Karpas-422 (cell line): ENCODE measurements around the gene NEU2. TPM values are rescaled to one million over a fixed set of nuclear protein-coding genes. Genes with fewer than 3 reads are reported as not detected.
A peak's percentile ranks its signal among the peaks of the same experiment; 100 is the strongest.
"Not testable (repeated sequence)": the region's sequence is repeated elsewhere in the genome, so short reads cannot be mapped to it uniquely, and the experiment has no call there.

Source experiments
- DNase-seq: peaks from one replicate; pipeline ENCODE4 v3.0.0-alpha.2; 2015
- H2AFZ ChIP-seq: fragments of 200-600 bp; sonication (generic); 2 replicates; pipeline ENCODE4 v1.6.1; 2014; ENCODE audit warnings: antibody characterized with exemption, low read length, mixed read lengths
- H3K27ac ChIP-seq: fragments of 200-600 bp; sonication (generic); 2 replicates; pipeline ENCODE4 v1.5.1; 2014; ENCODE audit warnings: mild to moderate bottlenecking, low read length, moderate library complexity
- H3K27me3 ChIP-seq: fragments of 200-600 bp; sonication (generic); 2 replicates; pipeline ENCODE4 v1.6.1; 2014; ENCODE audit warnings: low read length, mixed read lengths
- H3K36me3 ChIP-seq: fragments of 200-600 bp; sonication (generic); 2 replicates; pipeline ENCODE4 v1.6.1; 2014; ENCODE audit warnings: low read length, mixed read lengths; ENCODE audit not compliant: insufficient read depth
- H3K4me1 ChIP-seq: fragments of 200-600 bp; sonication (generic); 2 replicates; pipeline ENCODE4 v1.6.1; 2014; ENCODE audit warnings: mild to moderate bottlenecking, low read length, mixed read lengths
- H3K4me2 ChIP-seq: fragments of 200-600 bp; sonication (generic); 2 replicates; pipeline ENCODE4 v1.6.1; 2014; ENCODE audit warnings: low read length, low read depth, mild to moderate bottlenecking; ENCODE audit not compliant: poor library complexity, severe bottlenecking
- H3K4me3 ChIP-seq: fragments of 200-600 bp; sonication (generic); 2 replicates; pipeline ENCODE4 v1.5.1; 2014; ENCODE audit warnings: mild to moderate bottlenecking, antibody characterized with exemption, low read length, mixed read lengths
- H3K79me2 ChIP-seq: fragments of 200-600 bp; sonication (generic); 2 replicates; pipeline ENCODE4 v1.6.1; 2014; ENCODE audit warnings: mild to moderate bottlenecking, low read length, mixed read lengths
- H3K9ac ChIP-seq: fragments of 200-600 bp; sonication (generic); 2 replicates; pipeline ENCODE4 v1.6.0; 2014; ENCODE audit warnings: low read length
- H3K9me2 ChIP-seq: fragments of 200-600 bp; sonication (generic), shearing (Covaris generic); replicated peaks from 2 replicates; pipeline ENCODE4 v1.6.0; 2014; ENCODE audit warnings: mild to moderate bottlenecking, low read length, moderate library complexity; ENCODE audit not compliant: insufficient read depth
- H3K9me3 ChIP-seq: fragments of 300-700, 200-600 bp; sonication (generic); 2 replicates; pipeline ENCODE4 v1.6.1; 2014; ENCODE audit warnings: low read length, mixed read lengths
- H4K20me1 ChIP-seq: fragments of 200-600 bp; sonication (generic); 2 replicates; pipeline ENCODE4 v1.6.1; 2014; ENCODE audit warnings: mild to moderate bottlenecking, antibody characterized with exemption, low read length, low read depth; ENCODE audit not compliant: insufficient read depth
- total RNA-seq: library from RNA; depleted of rRNA; stranded (reverse); fragments of >200 nt; shearing (Covaris generic); gene quantifications from 2 replicates; pipeline ENCODE4 v1.2.3, GENCODE V29; 2014; ENCODE audit warnings: low replicate concordance

NEU2 gene
- total RNA-seq, 1 experiment from 2014 or later, result not detected

DNA sequence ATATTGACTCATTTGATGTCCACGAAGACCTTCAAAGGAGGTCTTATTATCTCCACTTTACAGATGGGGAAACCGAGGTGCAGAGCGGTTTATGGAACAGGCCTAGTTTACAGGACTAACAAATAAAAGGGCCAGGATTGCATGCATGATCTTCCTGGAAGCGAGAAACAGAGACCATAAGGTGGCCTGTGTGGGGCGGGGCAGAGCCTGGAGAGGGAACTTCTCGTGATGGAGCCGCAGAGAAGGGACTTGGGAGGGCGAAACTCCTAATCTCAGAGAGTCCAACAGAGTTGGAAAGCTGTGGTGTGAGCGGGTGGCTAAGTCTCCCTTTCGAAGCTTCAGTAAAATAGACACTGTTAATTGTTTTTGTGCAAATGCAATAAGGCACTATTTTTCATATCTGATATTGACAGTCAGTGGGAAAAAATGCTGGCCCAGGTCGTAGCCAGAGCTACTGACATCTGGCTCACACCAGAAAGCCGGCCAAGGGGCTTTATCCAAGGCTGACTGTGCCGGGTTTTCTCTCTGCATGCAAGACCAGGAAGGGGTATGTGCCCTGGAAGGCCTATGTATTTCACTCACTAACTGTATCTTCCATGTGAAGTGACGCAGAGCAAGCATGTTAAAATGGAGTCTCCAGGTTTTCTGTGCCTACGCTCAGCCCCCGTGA, 32.2 kb downstream of the NEU2 start:
- H2AFZ ChIP-seq, result no peak overlapping the region
- peaks cover 38% of the 10 kb centered on the region for H3K36me3 ChIP-seq
- no peak overlapping the region for H3K4me3 ChIP-seq
- peaks cover 50% of the 10 kb centered on the region for H4K20me1 ChIP-seq
- no peak overlapping the region for H3K9ac ChIP-seq
- no peak overlapping the region for H3K27ac ChIP-seq
- peaks cover 79% of the 10 kb centered on the region for H3K4me1 ChIP-seq
- no peak overlapping the region for H3K4me2 ChIP-seq
- peaks cover 89% of the 10 kb centered on the region for H3K79me2 ChIP-seq
- no peaks in the 10 kb centered on the region for H3K9me2 ChIP-seq
- no peaks in the 10 kb centered on the region for H3K9me3 ChIP-seq
- no peak for DNase-seq
- H3K27me3 ChIP-seq, result no peaks in the 10 kb centered on the region

DNA sequence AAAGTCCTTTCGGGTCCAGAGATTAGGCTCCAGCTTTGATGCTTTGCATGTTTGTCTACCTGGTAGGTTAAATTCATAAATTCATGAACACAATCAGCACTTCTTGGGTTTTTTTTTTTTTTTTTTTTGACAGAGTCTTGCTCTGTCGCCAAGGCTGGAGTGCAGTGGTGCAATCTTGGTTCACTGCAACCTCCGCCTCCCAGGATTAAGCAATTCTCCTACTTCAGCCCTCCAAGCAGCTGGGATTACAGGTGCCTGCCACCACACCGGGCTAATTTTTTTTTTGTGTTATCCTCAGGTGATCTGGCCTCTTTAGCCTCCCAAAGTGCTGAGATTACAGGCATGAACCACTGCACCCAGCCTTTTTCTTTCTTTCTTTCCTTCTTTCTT, 32.7 kb downstream of the NEU2 start:
- not testable (repeated sequence) for H3K27ac ChIP-seq, H2AFZ ChIP-seq, H3K9ac ChIP-seq, DNase-seq, H3K4me2 ChIP-seq, H3K27me3 ChIP-seq, H3K9me3 ChIP-seq, H3K4me3 ChIP-seq, H3K9me2 ChIP-seq
- Histone ChIP-seq H3K79me2 (peaks cover 94% of the 10 kb centered on the region), H3K4me1 (peaks cover 81% of the 10 kb centered on the region), H3K36me3 (peaks cover 41% of the 10 kb centered on the region), H4K20me1 (peaks cover 50% of the 10 kb centered on the region)

DNA sequence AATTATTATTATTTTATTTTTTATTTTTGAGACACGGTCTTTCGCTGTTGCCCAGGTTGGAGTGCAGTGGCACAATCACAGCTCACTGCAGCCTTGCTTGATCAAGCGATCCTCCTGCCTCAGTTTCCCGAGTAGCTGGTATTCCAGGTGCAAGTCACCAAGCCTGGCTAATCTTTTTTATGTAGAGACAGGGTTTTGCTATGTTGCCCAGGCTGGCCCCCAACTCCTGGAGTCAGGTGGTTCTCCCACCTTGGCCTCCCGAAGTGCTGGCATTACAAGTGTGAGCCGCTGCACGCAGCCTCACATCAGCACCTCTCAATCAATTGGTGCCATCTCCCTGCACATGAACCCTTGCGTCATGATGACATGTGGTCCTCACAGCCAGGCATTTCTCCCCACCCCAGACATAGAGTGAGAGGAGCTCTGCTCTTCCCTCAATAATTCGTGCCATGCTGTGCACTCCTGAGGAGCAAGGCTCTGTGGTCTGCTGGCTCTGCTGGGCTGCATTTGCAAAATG, 33.5 kb downstream of the NEU2 start:
- H3K79me2 ChIP-seq, result peaks cover 95% of the 10 kb centered on the region
- DNase-seq, result no peak
- no peak overlapping the region for H3K9ac ChIP-seq
- H3K4me1 ChIP-seq, result peaks cover 89% of the 10 kb centered on the region
- no peaks in the 10 kb centered on the region for H3K9me3 ChIP-seq
- H3K4me2 ChIP-seq, result no peak overlapping the region
- H3K27ac ChIP-seq, result no peak overlapping the region
- no peak overlapping the region for H2AFZ ChIP-seq
- H4K20me1 ChIP-seq, result peaks cover 50% of the 10 kb centered on the region
- H3K27me3 ChIP-seq, result no peaks in the 10 kb centered on the region
- H3K9me2 ChIP-seq, result no peaks in the 10 kb centered on the region
- no peak overlapping the region for H3K4me3 ChIP-seq
- H3K36me3 ChIP-seq, result peaks cover 41% of the 10 kb centered on the region

DNA sequence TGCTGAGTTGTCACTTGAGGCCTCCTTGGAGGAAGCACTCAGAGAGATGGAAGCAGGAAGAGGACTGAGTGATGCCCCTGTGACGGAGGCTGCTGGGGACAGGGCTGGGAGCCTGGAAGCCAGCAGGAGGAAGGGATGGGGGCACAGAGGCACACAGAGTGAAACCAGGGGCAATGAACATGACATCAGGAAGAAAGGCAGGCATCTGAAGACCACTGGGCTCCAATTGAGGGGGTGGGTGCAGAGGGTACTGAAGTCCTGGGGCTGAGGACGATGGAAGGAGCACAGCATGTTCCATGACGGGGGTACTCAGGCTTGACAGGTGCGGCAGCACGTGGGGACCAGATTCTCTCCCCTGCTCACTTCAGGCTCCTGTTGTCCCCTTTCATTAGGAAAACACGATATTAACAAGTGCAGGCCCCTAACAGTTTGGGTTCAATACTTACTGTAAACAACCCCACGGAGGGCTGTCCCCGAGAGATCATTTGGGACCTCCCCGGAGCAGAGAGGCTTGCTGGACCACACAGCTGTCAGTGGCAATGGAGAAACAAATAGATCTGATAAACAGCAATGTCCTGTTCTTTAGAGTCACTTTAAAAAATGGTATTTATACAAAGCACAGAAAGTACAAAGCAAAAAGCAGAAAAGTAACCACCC, 36.4 kb downstream of the NEU2 start:
- H3K79me2 ChIP-seq, result peaks cover 93% of the 10 kb centered on the region
- no peak overlapping the region for H2AFZ ChIP-seq
- peak overlapping the region; percentile 40 for H3K27ac ChIP-seq
- H3K36me3 ChIP-seq, result peaks cover 48% of the 10 kb centered on the region
- no peak overlapping the region for H3K4me3 ChIP-seq
- H3K9me2 ChIP-seq, result no peaks in the 10 kb centered on the region
- H3K27me3 ChIP-seq, result no peaks in the 10 kb centered on the region
- H3K4me2 ChIP-seq, result peak overlapping the region; percentile 4
- H3K9ac ChIP-seq, result no peak overlapping the region
- peaks cover 23% of the 10 kb centered on the region for H4K20me1 ChIP-seq
- H3K9me3 ChIP-seq, result no peaks in the 10 kb centered on the region
- no peak for DNase-seq
- H3K4me1 ChIP-seq, result peaks cover 90% of the 10 kb centered on the region

DNA sequence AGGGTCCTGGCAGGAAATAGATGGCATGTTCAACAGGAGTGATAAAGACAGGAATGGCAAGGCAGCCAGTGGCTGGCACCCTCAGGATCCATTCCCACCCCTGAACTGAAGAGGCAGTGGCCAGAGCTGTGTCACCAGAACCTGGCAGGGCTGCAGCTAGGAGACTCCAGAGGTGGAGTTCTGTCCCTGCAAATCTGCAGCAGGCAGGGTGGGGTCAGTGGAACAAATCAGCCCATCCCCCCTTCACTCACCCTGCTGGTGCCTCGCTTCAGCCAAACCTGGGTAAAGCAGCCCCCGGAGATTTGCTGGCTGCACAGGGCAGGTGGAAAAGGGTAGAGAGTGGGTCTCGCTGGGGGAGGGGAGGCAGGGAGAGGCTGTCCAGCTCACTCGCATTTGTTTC, 40.4 kb downstream of the NEU2 start:
- H3K36me3 ChIP-seq, result peaks cover 17% of the 10 kb centered on the region
- H3K27me3 ChIP-seq, result no peaks in the 10 kb centered on the region
- peaks cover 16% of the 10 kb centered on the region; the same call in 1 of the 2 replicates for H4K20me1 ChIP-seq
- H3K4me2 ChIP-seq, result peak overlapping the region; percentile 85
- H2AFZ ChIP-seq, result no peak overlapping the region
- H3K9me3 ChIP-seq, result no peaks in the 10 kb centered on the region
- peak overlapping the region; percentile 26 for H3K9ac ChIP-seq
- H3K4me3 ChIP-seq, result peak overlapping the region; percentile 0; the same call in 1 of the 2 replicates
- no peak for DNase-seq
- peaks cover 75% of the 10 kb centered on the region for H3K79me2 ChIP-seq
- peak overlapping the region; percentile 97 for H3K27ac ChIP-seq
- H3K9me2 ChIP-seq, result no peaks in the 10 kb centered on the region
- H3K4me1 ChIP-seq, result peaks cover 97% of the 10 kb centered on the region

DNA sequence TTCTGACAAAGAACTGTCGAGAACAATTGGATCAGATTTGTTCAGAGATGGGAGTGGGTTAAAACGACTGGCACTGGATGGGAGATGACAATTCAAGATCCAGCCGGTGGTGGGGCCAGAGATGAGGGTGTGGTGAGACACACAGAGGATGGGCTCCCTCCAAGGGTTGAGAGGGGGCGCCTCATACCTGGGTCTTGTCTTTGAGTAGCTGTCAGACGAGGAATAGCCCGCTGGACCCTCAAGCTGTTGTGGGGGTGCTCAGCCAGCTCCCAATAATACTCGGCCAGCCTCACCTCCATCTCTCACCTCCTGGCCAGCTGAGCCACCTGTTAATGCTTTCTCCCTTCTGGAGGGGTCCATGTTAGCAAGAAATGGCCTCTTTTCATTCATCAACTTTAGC, 41.6 kb downstream of the NEU2 start:
- peaks cover 17% of the 10 kb centered on the region for H3K36me3 ChIP-seq
- H3K4me2 ChIP-seq, result peak overlapping the region; percentile 85
- H3K79me2 ChIP-seq, result peaks cover 69% of the 10 kb centered on the region
- H3K4me1 ChIP-seq, result peaks cover 97% of the 10 kb centered on the region
- no peaks in the 10 kb centered on the region for H3K9me3 ChIP-seq
- H4K20me1 ChIP-seq, result peaks cover 10% of the 10 kb centered on the region; the same call in 1 of the 2 replicates
- no peaks in the 10 kb centered on the region for H3K9me2 ChIP-seq
- H3K27ac ChIP-seq, result peak overlapping the region; percentile 97
- H3K27me3 ChIP-seq, result no peaks in the 10 kb centered on the region
- no peak overlapping the region for H2AFZ ChIP-seq
- no peak for DNase-seq
- peak overlapping the region; percentile 55; the same call in 1 of the 2 replicates for H3K4me3 ChIP-seq
- peak overlapping the region; percentile 73 for H3K9ac ChIP-seq

DNA sequence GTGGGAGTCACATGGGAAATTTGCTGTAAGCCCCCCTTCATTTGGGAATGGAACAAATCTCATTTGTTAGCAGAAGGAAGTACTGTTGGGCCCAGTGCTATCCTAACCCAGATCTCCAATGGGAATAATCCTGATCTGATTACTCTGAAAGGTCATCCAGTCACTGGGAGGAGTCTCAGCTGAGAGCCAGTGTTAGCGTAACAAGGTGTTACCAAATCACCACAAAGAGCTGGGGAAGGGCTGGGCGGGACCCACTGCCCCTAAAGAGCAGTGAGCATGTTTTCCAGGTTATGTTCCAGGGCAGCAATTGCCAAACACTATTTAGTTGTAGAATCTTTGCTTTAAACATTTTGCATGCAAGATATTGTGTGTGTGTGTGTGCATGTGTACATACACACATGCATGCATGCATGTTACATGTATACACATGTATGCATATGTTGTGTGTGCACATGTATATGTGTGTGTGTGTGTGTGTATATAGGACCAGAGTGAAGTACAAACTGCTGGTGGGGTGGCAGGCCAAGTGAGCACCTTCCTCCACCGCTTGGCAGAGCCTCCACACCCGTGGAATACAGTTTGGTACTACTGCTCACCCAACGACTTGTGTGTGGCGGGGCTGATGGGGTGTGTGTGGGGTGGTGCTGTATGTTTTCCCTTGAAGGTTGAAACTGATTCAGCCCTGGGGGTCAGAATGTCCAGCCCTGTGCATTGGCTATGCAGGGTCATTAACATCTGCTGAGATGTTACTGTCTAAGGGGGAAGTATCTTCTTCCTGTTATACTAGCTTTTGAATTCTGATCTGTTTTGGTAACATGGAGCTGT, 42.9 kb downstream of the NEU2 start:
- H3K4me1 ChIP-seq, result peaks cover 97% of the 10 kb centered on the region
- H3K4me2 ChIP-seq, result peak overlapping the region; percentile 85
- H3K27me3 ChIP-seq, result no peaks in the 10 kb centered on the region
- peak overlapping the region; percentile 55 for H3K4me3 ChIP-seq
- DNase-seq, result no peak
- no peaks in the 10 kb centered on the region for H3K9me3 ChIP-seq
- peaks cover 10% of the 10 kb centered on the region; the same call in 1 of the 2 replicates for H4K20me1 ChIP-seq
- H3K27ac ChIP-seq, result peak overlapping the region; percentile 97
- H3K79me2 ChIP-seq, result peaks cover 57% of the 10 kb centered on the region
- H2AFZ ChIP-seq, result no peak overlapping the region
- peaks cover 11% of the 10 kb centered on the region for H3K36me3 ChIP-seq
- no peaks in the 10 kb centered on the region for H3K9me2 ChIP-seq
- H3K9ac ChIP-seq, result peak overlapping the region; percentile 73

DNA sequence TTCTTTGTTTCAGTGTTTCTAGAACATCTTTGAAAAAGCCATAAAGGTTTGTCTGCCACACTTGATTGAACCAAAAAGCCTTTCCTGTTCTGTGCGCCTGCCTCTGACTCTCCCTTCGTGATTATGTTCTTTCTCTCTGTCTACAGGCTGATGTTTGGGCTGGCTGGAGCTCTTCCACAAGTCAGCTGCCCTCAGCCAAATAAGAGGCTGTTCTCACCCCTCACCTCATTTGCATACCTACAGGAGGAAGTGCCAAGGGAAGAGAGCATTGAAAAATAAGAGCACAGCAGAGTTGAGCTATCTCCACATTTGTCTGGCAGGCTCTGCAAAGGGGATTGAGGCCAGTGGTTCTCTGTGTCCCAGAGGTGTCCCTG, 43.5 kb downstream of the NEU2 start:
- Histone ChIP-seq H3K79me2 (peaks cover 51% of the 10 kb centered on the region), H3K27me3 (no peaks in the 10 kb centered on the region), H3K9me3 (no peaks in the 10 kb centered on the region), H3K36me3 (peaks cover 11% of the 10 kb centered on the region), H3K4me2 (peak overlapping the region; percentile 85), H4K20me1 (peaks cover 10% of the 10 kb centered on the region; the same call in 1 of the 2 replicates), H3K4me3 (peak overlapping the region; percentile 55), H2AFZ (no peak overlapping the region), H3K9ac (peak overlapping the region; percentile 73), H3K27ac (peak overlapping the region; percentile 97), H3K9me2 (no peaks in the 10 kb centered on the region), H3K4me1 (peaks cover 97% of the 10 kb centered on the region)
- DNase-seq, result peak; percentile 93
